Neuronal stem cell (in vitro differentiated cells): ENCODE data around the gene RPL35A.

ENCODE experiments used
- DNase-seq: peaks from one replicate; pipeline ENCODE4 v3.0.0-alpha.2; 2013; ENCODE audit warnings: low spot score
- H2AFZ ChIP-seq: one replicate; pipeline ENCODE4 v1.6.1; 2013; ENCODE audit warnings: mild to moderate bottlenecking, low read length, inconsistent platforms
- H2AK5ac ChIP-seq: 2 replicates; pipeline ENCODE4 v1.6.1; 2013; ENCODE audit warnings: low read depth, mild to moderate bottlenecking, inconsistent platforms, low read length, moderate library complexity, mixed read lengths
- H2BK120ac ChIP-seq: 2 replicates; pipeline ENCODE4 v1.6.1; 2013; ENCODE audit warnings: low read depth, mild to moderate bottlenecking, inconsistent platforms, low read length, moderate library complexity, mixed read lengths
- H2BK12ac ChIP-seq: one replicate; pipeline ENCODE4 v1.6.1; 2013; ENCODE audit warnings: low read length, inconsistent platforms
- H2BK15ac ChIP-seq: 2 replicates; pipeline ENCODE4 v1.6.1; 2013; ENCODE audit warnings: mild to moderate bottlenecking, low read length, inconsistent platforms, mixed read lengths
- H2BK5ac ChIP-seq: one replicate; pipeline ENCODE4 v1.6.1; 2013; ENCODE audit warnings: inconsistent platforms, mild to moderate bottlenecking, low read length, moderate library complexity
- H3K14ac ChIP-seq: one replicate; pipeline ENCODE4 v1.6.1; 2013; ENCODE audit warnings: low read length, inconsistent platforms
- H3K18ac ChIP-seq: 2 replicates; pipeline ENCODE4 v1.6.1; 2013; ENCODE audit warnings: low read length, inconsistent platforms
- H3K23ac ChIP-seq: 2 replicates; pipeline ENCODE4 v1.6.1; 2013; ENCODE audit warnings: low read depth, mild to moderate bottlenecking, mixed read lengths, low read length, inconsistent platforms; ENCODE audit not compliant: poor library complexity
- H3K27ac ChIP-seq: replicated peaks from 3 replicates; pipeline ENCODE4 v1.5.1; 2013; ENCODE audit warnings: low read length, inconsistent platforms
- H3K27me3 ChIP-seq, 3 experiments: 2 replicates each; pipeline ENCODE4 v1.6.1; 2013; ENCODE audit warnings: low read length in 3 of 3, mild to moderate bottlenecking in 2 of 3, inconsistent platforms in 1 of 3, low read depth in 1 of 3, mixed read lengths in 1 of 3, moderate library complexity in 1 of 3; ENCODE audit not compliant: control insufficient read depth in 3 of 3, insufficient read depth in 3 of 3
- H3K36me3 ChIP-seq, 2 donors: replicated peaks in 1 of 2; 2 replicates each; pipeline ENCODE4 v1.6.1; 2013; ENCODE audit warnings: low read length in 2 of 2; ENCODE audit not compliant: control insufficient read depth in 2 of 2, insufficient read depth in 2 of 2
- H3K4ac ChIP-seq: 2 replicates; pipeline ENCODE4 v1.6.1; 2013; ENCODE audit warnings: inconsistent platforms, mild to moderate bottlenecking, low read length, moderate library complexity
- H3K4me1 ChIP-seq, 2 donors: 1 replicate in 1 of 2; 2 replicates in 1 of 2; pipeline ENCODE4 v1.6.1; 2013; ENCODE audit warnings: low read length in 2 of 2, low read depth in 1 of 2; ENCODE audit not compliant: control insufficient read depth in 2 of 2, insufficient read depth in 1 of 2
- H3K4me2 ChIP-seq: one replicate; pipeline ENCODE4 v1.6.1; 2013; ENCODE audit warnings: mild to moderate bottlenecking, low read length, inconsistent platforms; ENCODE audit not compliant: insufficient read depth, poor library complexity, severe bottlenecking
- H3K4me3 ChIP-seq, 2 donors: 2 replicates each; pipeline ENCODE4 v1.5.1; 2013; ENCODE audit warnings: low read length in 2 of 2, mild to moderate bottlenecking in 2 of 2, inconsistent platforms in 1 of 2, moderate library complexity in 1 of 2
- H3K79me1 ChIP-seq: one replicate; pipeline ENCODE4 v1.6.1; 2013; ENCODE audit warnings: low read depth, mild to moderate bottlenecking, inconsistent platforms, low read length, moderate library complexity
- H3K9ac ChIP-seq: one replicate; pipeline ENCODE4 v1.6.1; 2013; ENCODE audit warnings: mild to moderate bottlenecking, low read depth, low read length, inconsistent platforms; ENCODE audit not compliant: poor library complexity
- H3K9me3 ChIP-seq, 2 donors: replicated peaks in 1 of 2; 2 replicates each; pipeline versions ENCODE3 to v1.6.1; 2013; ENCODE audit warnings: low read length in 2 of 2, mild to moderate bottlenecking in 2 of 2, inconsistent platforms in 1 of 2, low read depth in 1 of 2, mixed read lengths in 1 of 2, moderate library complexity in 1 of 2; ENCODE audit not compliant: control insufficient read depth in 2 of 2, insufficient read depth in 1 of 2
- H4K8ac ChIP-seq: one replicate; pipeline ENCODE4 v1.6.1; 2013; ENCODE audit warnings: low read depth, mild to moderate bottlenecking, inconsistent platforms, low read length, moderate library complexity
- H4K91ac ChIP-seq: one replicate; pipeline ENCODE4 v1.6.1; 2013; ENCODE audit warnings: low read length, low read depth, mild to moderate bottlenecking, inconsistent platforms; ENCODE audit not compliant: poor library complexity
- WGBS, 2 donors: extraction: QIAGEN DNeasy Blood & Tissue Kit; methylation state at CpG; one replicate each; pipeline ENCODE4 v1.1.7; 2013; ENCODE audit warnings: missing lambda C conversion rate in 2 of 2, mixed read lengths in 1 of 2; ENCODE audit not compliant: insufficient read length in 2 of 2, insufficient replicate concordance in 1 of 2; ENCODE audit errors: extremely low coverage in 2 of 2; 5-methylcytosine and 5-hydroxymethylcytosine counted together

RPL35A gene

GRCh38 chr3:197953881-197954280 lies 3.9 kb downstream of the RPL35A start:
- Histone ChIP-seq H3K9ac (no peak overlapping the region), H2BK120ac (no peak overlapping the region), H3K27ac (no peak overlapping the region), H4K8ac (no peak overlapping the region), H3K4me3 (no peak overlapping the region), H3K4me1 (peaks cover 1 to 9% of the 10 kb centered on the region in 2 donors), H3K14ac (no peak overlapping the region), H3K9me3 (peaks cover 0 to 1% of the 10 kb centered on the region in 2 donors), H2BK15ac (no peak overlapping the region), H3K79me1 (peaks cover 2% of the 10 kb centered on the region), H2BK12ac (no peak overlapping the region), H3K4ac (no peak overlapping the region), H3K27me3 (no peaks in the 10 kb centered on the region), H2AFZ (no peak overlapping the region), H2BK5ac (no peak overlapping the region), H3K36me3 (peaks cover 40 to 65% of the 10 kb centered on the region in 2 donors), H3K23ac (no peak overlapping the region), H3K4me2 (no peak overlapping the region), H2AK5ac (no peak overlapping the region), H3K18ac (no peak overlapping the region), H4K91ac (no peak overlapping the region)
- no CpG with 5 or more reads among the region's 7 CpGs for WGBS, 2 donors
- no peak for DNase-seq

- H2AFZ ChIP-seq = no peak overlapping the region
- H2BK12ac ChIP-seq = no peak overlapping the region
- H4K8ac ChIP-seq = no peak overlapping the region
- H3K79me1 ChIP-seq = peaks cover 2% of the 10 kb centered on the region
- H3K23ac ChIP-seq = no peak overlapping the region
- no peak overlapping the region for H3K9ac ChIP-seq
- H3K18ac ChIP-seq = no peak overlapping the region
- H3K4me2 ChIP-seq = no peak overlapping the region
- H2BK120ac ChIP-seq = no peak overlapping the region
- DNase-seq = no peak
- H3K4me3 ChIP-seq = no peak overlapping the region
- no peaks in the 10 kb centered on the region for H3K27me3 ChIP-seq
- no CpG with 5 or more reads among the region's 4 CpGs for WGBS, 2 donors
- no peak overlapping the region for H2AK5ac ChIP-seq
- H3K4me1 ChIP-seq = peaks cover 3 to 11% of the 10 kb centered on the region in 2 donors
- no peak overlapping the region for H3K4ac ChIP-seq
- no peak overlapping the region for H2BK15ac ChIP-seq
- no peak overlapping the region for H2BK5ac ChIP-seq
- no peak overlapping the region for H3K14ac ChIP-seq
- peaks cover 0 to 1% of the 10 kb centered on the region in 2 donors for H3K9me3 ChIP-seq
- no peak overlapping the region for H3K27ac ChIP-seq
- no peak overlapping the region for H4K91ac ChIP-seq
- peaks cover 40 to 62% of the 10 kb centered on the region in 2 donors for H3K36me3 ChIP-seq
These were observed 6.0 kb downstream of the RPL35A start for GRCh38 chr3:197955892-197956477.

- H3K23ac ChIP-seq = no peak overlapping the region
- H2BK5ac ChIP-seq = no peak overlapping the region
- no peak overlapping the region for H4K8ac ChIP-seq
- no peak overlapping the region for H3K18ac ChIP-seq
- H2BK15ac ChIP-seq = no peak overlapping the region
- WGBS, 2 donors = no CpG with 5 or more reads among the region's 2 CpGs
- H2AK5ac ChIP-seq = no peak overlapping the region
- no peak for DNase-seq
- H3K79me1 ChIP-seq = peaks cover 2% of the 10 kb centered on the region
- peaks cover 3 to 10% of the 10 kb centered on the region in 2 donors for H3K4me1 ChIP-seq
- H3K4ac ChIP-seq = no peak overlapping the region
- no peak overlapping the region for H4K91ac ChIP-seq
- no peak overlapping the region for H2AFZ ChIP-seq
- H3K14ac ChIP-seq = no peak overlapping the region
- H3K27me3 ChIP-seq = no peaks in the 10 kb centered on the region
- no peak overlapping the region for H3K4me2 ChIP-seq
- H3K27ac ChIP-seq = no peak overlapping the region
- no peak overlapping the region for H2BK12ac ChIP-seq
- no peak overlapping the region for H3K9ac ChIP-seq
- H3K9me3 ChIP-seq = peaks cover 0 to 1% of the 10 kb centered on the region in 2 donors
- peaks cover 38 to 56% of the 10 kb centered on the region in 2 donors for H3K36me3 ChIP-seq
- H3K4me3 ChIP-seq = no peak overlapping the region
- no peak overlapping the region for H2BK120ac ChIP-seq
These were observed 6.6 kb downstream of the RPL35A start for GRCh38 chr3:197956626-197956988.

GRCh38 chr3:197957790-197958133 lies 7.8 kb downstream of the RPL35A start:
- Histone ChIP-seq H4K8ac (no peak overlapping the region), H2AFZ (no peak overlapping the region), H3K4me1 (peaks cover 3 to 7% of the 10 kb centered on the region in 2 donors), H3K36me3 (peaks cover 32 to 44% of the 10 kb centered on the region in 2 donors), H4K91ac (no peak overlapping the region), H3K18ac (no peak overlapping the region), H3K23ac (no peak overlapping the region), H2BK15ac (no peak overlapping the region), H3K14ac (no peak overlapping the region), H2BK5ac (no peak overlapping the region), H3K9ac (no peak overlapping the region), H3K4me2 (no peak overlapping the region), H2BK120ac (no peak overlapping the region), H3K79me1 (no peaks in the 10 kb centered on the region), H3K4me3 (no peak overlapping the region), H3K4ac (no peak overlapping the region), H3K27ac (no peak overlapping the region), H3K27me3 (no peaks in the 10 kb centered on the region), H2AK5ac (no peak overlapping the region), H3K9me3 (peaks cover 0 to 1% of the 10 kb centered on the region in 2 donors), H2BK12ac (no peak overlapping the region)
- no peak for DNase-seq
- WGBS, 2 donors = no CpG with 5 or more reads among the region's 5 CpGs
